HepG2 (cell line): ENCODE results near the gene APEX2. TPM values are rescaled to one million over a fixed set of nuclear protein-coding genes. Genes with fewer than 3 reads are reported as not detected.

Source experiments
- ATAC-seq: fragments of 200-7000 bp; cut with Tn5 transposase; 3 replicates; pipeline ENCODE4 v1.9.1; 2020; ENCODE audit warnings: mild to moderate bottlenecking, moderate library complexity
- BruUV-seq: library from RNA; stranded (reverse); fragments of 400-500 nt; replicated peaks from 2 replicates; lab custom pipeline; 2021; lab: Mats Ljungman, UMichigan
- CTCF ChIA-PET: fragments of 300-600 bp; formaldehyde crosslinking; extraction: SDS; loops from one replicate; lab custom pipeline; 2021; ENCODE audit warnings: low total read pairs, inconsistent platforms, low intra/inter-chr PET ratio; lab: Yijun Ruan, JAX
- POLR2A ChIA-PET: fragments of 350-600 bp; sonication (Branson Sonifier 250); formaldehyde crosslinking; loops from one replicate; lab custom pipeline; 2020; ENCODE audit warnings: antibody characterized with exemption, inconsistent platforms; lab: Yijun Ruan, JAX
- DNase-seq: peaks from one replicate; pipeline ENCODE4 v3.0.0-alpha.2; 2015; ENCODE audit warnings: low spot score
- FAIRE-seq: peaks from 3 replicates; lab custom pipeline; 2011; peaks lifted over from hg19 to GRCh38; lab: Jason Lieb, UNC
- H2AFZ ChIP-seq: one replicate; pipeline ENCODE4 v1.6.1; 2011; ENCODE audit warnings: low read length, inconsistent platforms
- H3K27ac ChIP-seq: fragments of 300-600 bp; 3 replicates; pipeline ENCODE4 v1.8.0; 2011; ENCODE audit warnings: mixed run types, mild to moderate bottlenecking, mixed read lengths, low read length, inconsistent platforms; ENCODE audit not compliant: insufficient read depth; ENCODE audit errors: extremely low read length
- H3K27me3 ChIP-seq, 2 experiments: fragments of 200-600 bp in 1 of 2; 2 replicates in 1 of 2; 3 replicates in 1 of 2; pipeline versions ENCODE4 v1.6.0 to v1.8.0; 2011; ENCODE audit warnings: low read length in 2 of 2, mild to moderate bottlenecking in 2 of 2, moderate library complexity in 2 of 2, inconsistent platforms in 1 of 2; ENCODE audit not compliant: insufficient read depth in 2 of 2, control insufficient read depth in 1 of 2
- H3K36me3 ChIP-seq, 2 experiments: fragments of 200-600 bp in 1 of 2; replicated peaks in 1 of 2; 2 replicates in 1 of 2; 3 replicates in 1 of 2; pipeline versions ENCODE4 v1.5.1 to v1.8.0; 2011; ENCODE audit warnings: low read length in 2 of 2, inconsistent platforms in 1 of 2; ENCODE audit not compliant: insufficient read depth in 2 of 2, control insufficient read depth in 1 of 2
- H3K4me1 ChIP-seq: 2 replicates; pipeline ENCODE4 v1.5.1; 2012; ENCODE audit warnings: low read length, inconsistent platforms; ENCODE audit not compliant: insufficient read depth
- H3K4me2 ChIP-seq: 2 replicates; pipeline ENCODE4 v1.6.0; 2011; ENCODE audit warnings: low read depth, low read length, inconsistent platforms
- H3K4me3 ChIP-seq, 3 experiments: fragments of 200-600 bp in 1 of 3; sonication (generic), shearing (Covaris generic) in 1 of 3; replicated peaks in 1 of 3; 2 replicates each; pipeline ENCODE4 v1.5.1; 2011 to 2016; ENCODE audit warnings: low read length in 3 of 3, inconsistent platforms in 2 of 3, low read depth in 2 of 3, mild to moderate bottlenecking in 2 of 3, control low read depth in 1 of 3, mixed read lengths in 1 of 3; ENCODE audit not compliant: insufficient read depth in 1 of 3
- H3K79me2 ChIP-seq: one replicate; pipeline ENCODE4 v1.6.1; 2011; ENCODE audit warnings: low read length, inconsistent platforms; ENCODE audit not compliant: insufficient read depth
- H3K9ac ChIP-seq: 2 replicates; pipeline ENCODE4 v1.6.0; 2011; ENCODE audit warnings: mild to moderate bottlenecking, low read depth, low read length, inconsistent platforms; ENCODE audit not compliant: insufficient read depth
- H3K9me3 ChIP-seq: 2 replicates; pipeline ENCODE4 v1.5.1; 2012; ENCODE audit warnings: mild to moderate bottlenecking, low read length
- H4K20me1 ChIP-seq: 2 replicates; pipeline ENCODE4 v1.6.0; 2011; ENCODE audit warnings: inconsistent platforms, mild to moderate bottlenecking, low read length, moderate library complexity; ENCODE audit not compliant: insufficient read depth
- ARNTL ChIP-seq: sonication (generic); formaldehyde crosslinking; IDR thresholded peaks from 2 replicates; pipeline ENCODE4 v1.4.0; 2020; ENCODE audit warnings: mild to moderate bottlenecking, missing genetic modification reagents
- ELF4 ChIP-seq: sonication (generic); formaldehyde crosslinking; IDR thresholded peaks from 2 replicates; pipeline ENCODE4 v1.5.0; 2020; ENCODE audit warnings: missing genetic modification reagents, mild to moderate bottlenecking, moderate library complexity, borderline replicate concordance
- GATA4 ChIP-seq: sonication (generic); IDR thresholded peaks from 2 replicates; pipeline ENCODE4 v1.6.1; 2016; ENCODE audit warnings: antibody characterized with exemption, low read depth, borderline replicate concordance
- PLRG1 ChIP-seq: fragments of 450-650 bp; conservative IDR thresholded peaks from 2 replicates; pipeline ENCODE4 v1.6.1; 2016
- ZNF143 ChIP-seq: sonication (generic); formaldehyde crosslinking; IDR thresholded peaks from 2 replicates; pipeline ENCODE4 v1.4.0; 2020; ENCODE audit warnings: missing genetic modification reagents
- ZNF317 ChIP-seq: sonication (generic); formaldehyde crosslinking; IDR thresholded peaks from 2 replicates; pipeline ENCODE4 v1.5.0; 2020; ENCODE audit warnings: mild to moderate bottlenecking, missing genetic modification reagents
- ZNF749 ChIP-seq: sonication (generic); formaldehyde crosslinking; IDR thresholded peaks from 2 replicates; pipeline ENCODE4 v1.8.0; 2022; ENCODE audit warnings: mild to moderate bottlenecking, missing genetic modification reagents, moderate library complexity, borderline replicate concordance
- ZNF839 ChIP-seq: sonication (generic); formaldehyde crosslinking; IDR thresholded peaks from 2 replicates; pipeline ENCODE4 v1.4.0; 2020; ENCODE audit warnings: missing genetic modification reagents, mild to moderate bottlenecking, borderline replicate concordance
- WGBS: methylation state at CpG from one replicate; pipeline ENCODE4 v1.1.6; 2017; ENCODE audit warnings: low lambda C conversion rate; 5-methylcytosine and 5-hydroxymethylcytosine counted together
- in situ Hi-C: cut with HindIII; loops from 2 replicates; pipeline ENCODE4 v1.10.0; 2017; ENCODE audit warnings: low pct_unique_long_range_greater_than_20kb; ENCODE audit not compliant: extremely low pct_ligation_motif_present
- intact Hi-C: fragments of 100-400 bp; cut with micrococcal nuclease; formaldehyde crosslinking; loops from one replicate; pipeline ENCODE4 v1.10.0; 2022; ENCODE audit not compliant: unreplicated experiment
- polyA plus RNA-seq, 8 experiments: library from polyadenylated mRNA; depleted of rRNA in 3 of 8; stranded (reverse) in 7 of 8; unstranded in 1 of 8; fragments of >200 nt; fragmentation: Illumina TruSeq in 4 of 8; extraction: Trizol in 4 of 8; gene quantifications; 2 replicates each; pipeline versions ENCODE4 v1.2.1 to v1.2.3, GENCODE V29; 2011 to 2016; ENCODE audit warnings: low read depth in 4 of 8, missing spikeins in 1 of 8, mixed read lengths in 1 of 8; ENCODE audit not compliant: insufficient read depth in 1 of 8
- total RNA-seq, 5 experiments: library from RNA; depleted of rRNA; stranded (reverse); fragments of >200 nt; fragmentation: Illumina TruSeq; extraction: Trizol; gene quantifications; 2 replicates each; pipeline ENCODE4 v1.2.3, GENCODE V29; 2016; ENCODE audit warnings: low read depth in 1 of 5
- TF ChIP-seq, protein P1 (sequence below): IDR thresholded peaks from 2 replicates; pipeline ENCODE4 v1.6.1; 2016; ENCODE audit warnings: low read depth

Gene APEX2
- total and polyA plus RNA-seq, 2 of the 13 experiments (the other 11 are each of a cell fraction or from before 2014, with no cell fraction given) = 12.7 to 17.8 TPM

DNA sequence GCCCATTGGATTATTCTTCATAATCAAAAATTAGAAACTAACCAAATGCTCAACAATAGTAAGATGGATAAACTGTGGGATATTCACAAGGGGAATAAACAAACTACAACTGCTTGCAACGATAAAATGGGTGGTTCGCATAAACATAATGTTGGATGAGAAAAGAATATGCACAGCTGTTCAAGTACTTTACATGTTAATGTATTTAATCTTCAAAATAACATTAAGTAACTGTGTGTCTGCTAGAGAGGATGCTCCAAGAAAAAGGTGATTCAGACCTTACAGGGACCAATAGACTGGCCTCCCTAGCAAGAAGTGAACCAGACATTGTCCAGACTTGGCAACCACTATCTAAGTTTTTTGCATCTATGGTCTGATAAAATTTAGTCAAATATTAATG, 8.5 kb upstream of the APEX2 start:
- in situ Hi-C loops = no loop called here
- 95% methylated on average over 2 of the region's 2 CpGs for WGBS
- H3K9me3 ChIP-seq = no peaks in the 10 kb centered on the region
- H4K20me1 ChIP-seq = no peaks in the 10 kb centered on the region
- no TSS peak for BruUV-seq
- H3K4me2 ChIP-seq = no peak overlapping the region
- H3K27me3 ChIP-seq = no peaks in the 10 kb centered on the region
- intact Hi-C loops = no loop called here
- ATAC-seq = no peak
- no peak overlapping the region for H3K9ac ChIP-seq
- POLR2A ChIA-PET = no interaction called here
- H3K4me1 ChIP-seq = peaks cover 48% of the 10 kb centered on the region
- no peak for FAIRE-seq
- no peak overlapping the region for H3K4me3 ChIP-seq
- H2AFZ ChIP-seq = no peak overlapping the region
- TF ChIP-seq ZNF143 (CRISPR knock-in tag) = no peak
- TF ChIP-seq ELF4 (CRISPR knock-in tag) = no peak
- TF ChIP-seq, protein P1, sequence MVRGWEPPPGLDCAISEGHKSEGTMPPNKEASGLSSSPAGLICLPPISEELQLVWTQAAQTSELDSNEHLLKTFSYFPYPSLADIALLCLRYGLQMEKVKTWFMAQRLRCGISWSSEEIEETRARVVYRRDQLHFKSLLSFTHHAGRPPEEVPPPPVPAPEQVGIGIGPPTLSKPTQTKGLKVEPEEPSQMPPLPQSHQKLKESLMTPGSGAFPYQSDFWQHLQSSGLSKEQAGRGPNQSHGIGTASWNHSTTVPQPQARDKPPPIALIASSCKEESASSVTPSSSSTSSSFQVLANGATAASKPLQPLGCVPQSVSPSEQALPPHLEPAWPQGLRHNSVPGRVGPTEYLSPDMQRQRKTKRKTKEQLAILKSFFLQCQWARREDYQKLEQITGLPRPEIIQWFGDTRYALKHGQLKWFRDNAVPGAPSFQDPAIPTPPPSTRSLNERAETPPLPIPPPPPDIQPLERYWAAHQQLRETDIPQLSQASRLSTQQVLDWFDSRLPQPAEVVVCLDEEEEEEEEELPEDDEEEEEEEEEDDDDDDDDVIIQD = no peak
- TF ChIP-seq ARNTL (CRISPR knock-in tag) = no peak
- TF ChIP-seq ZNF317 (CRISPR knock-in tag) = no peak
- TF ChIP-seq PLRG1 = no peak
- TF ChIP-seq ZNF839 = no peak
- TF ChIP-seq GATA4 = no peak
- TF ChIP-seq ZNF749 = no peak
- no peak for DNase-seq
- H3K27ac ChIP-seq = no peak overlapping the region
- no peaks in the 10 kb centered on the region for H3K36me3 ChIP-seq
- no peaks in the 10 kb centered on the region for H3K79me2 ChIP-seq
- CTCF ChIA-PET = no interaction called here
